GM21529 (cell line): ENCODE measurements around the gene CSF1.

ENCODE experiments used
- ATAC-seq: cut with Tn5 transposase; IDR thresholded peaks from one replicate; pipeline ENCODE4 v1.9.1; 2021; ENCODE audit not compliant: unreplicated experiment

Gene CSF1

GRCh38 chr1:109975718-109976117 is 65.1 kb downstream of the CSF1 start:
- no peak for ATAC-seq

GRCh38 chr1:109976762-109977161 is 66.1 kb downstream of the CSF1 start:
- ATAC-seq: no peak

GRCh38 chr1:109977225-109977624 is 66.6 kb downstream of the CSF1 start:
- ATAC-seq: no peak

- ATAC-seq: no peak
Measured at GRCh38 chr1:109977657-109978378, 67.2 kb downstream of the CSF1 start.

- no peak for ATAC-seq
Measured at GRCh38 chr1:109978761-109979488, 68.3 kb downstream of the CSF1 start.

GRCh38 chr1:109979489-109980091 is 68.9 kb downstream of the CSF1 start:
- no peak for ATAC-seq
